Endothelial cell of umbilical vein (primary cell): ENCODE data around the gene GFI1B. TPM values are rescaled to one million over a fixed set of nuclear protein-coding genes. Genes with fewer than 3 reads are reported as not detected.

Source experiments
- BruUV-seq: library from RNA; stranded (reverse); fragments of 400-500 nt; replicated peaks from 2 replicates; lab custom pipeline; 2021; lab: Mats Ljungman, UMichigan
- CTCF ChIA-PET: fragments of 300-600, 350-600 bp; sonication (Branson Sonifier 250); formaldehyde crosslinking; loops from one replicate; lab custom pipeline; 2021; ENCODE audit warnings: antibody characterized with exemption, inconsistent platforms; lab: Charles Lee
- POLR2A ChIA-PET: fragments of 300-600, 350-600 bp; sonication (Branson Sonifier 250); formaldehyde crosslinking; loops from one replicate; lab custom pipeline; 2021; ENCODE audit warnings: antibody characterized with exemption, inconsistent platforms; lab: Charles Lee
- DNase-seq: peaks from one replicate; pipeline ENCODE4 v3.0.0-alpha.2; 2011; ENCODE audit warnings: low read depth, low spot score
- FAIRE-seq: peaks from 2 replicates; lab custom pipeline; 2011; peaks lifted over from hg19 to GRCh38; lab: Jason Lieb, UNC
- H2AFZ ChIP-seq: 2 replicates; pipeline ENCODE4 v1.6.0; 2012; ENCODE audit warnings: low read depth, low read length, control low read depth, inconsistent platforms
- H3K27ac ChIP-seq: 2 replicates; pipeline ENCODE4 v1.5.1; 2011; ENCODE audit warnings: low read depth, mild to moderate bottlenecking, control low read depth, low read length, moderate library complexity; ENCODE audit not compliant: insufficient read depth
- H3K27me3 ChIP-seq, 2 experiments: 2 replicates each; pipeline versions ENCODE4 v1.6.0 to v1.6.1; 2011; ENCODE audit warnings: low read length in 2 of 2, mixed read lengths in 1 of 2; ENCODE audit not compliant: control insufficient read depth in 2 of 2, insufficient read depth in 2 of 2
- H3K36me3 ChIP-seq, 2 experiments: 2 replicates in 1 of 2; 3 replicates in 1 of 2; pipeline ENCODE4 v1.5.1; 2011; ENCODE audit warnings: low read length in 2 of 2, mild to moderate bottlenecking in 1 of 2, moderate library complexity in 1 of 2; ENCODE audit not compliant: control insufficient read depth in 2 of 2, insufficient read depth in 2 of 2; ENCODE audit errors: extremely low read depth in 1 of 2
- H3K4me1 ChIP-seq: 3 replicates; pipeline ENCODE4 v1.5.1; 2011; ENCODE audit warnings: mild to moderate bottlenecking, low read length; ENCODE audit not compliant: control insufficient read depth, insufficient read depth; ENCODE audit errors: extremely low read depth
- H3K4me2 ChIP-seq: 2 replicates; pipeline ENCODE4 v1.6.1; 2011; ENCODE audit warnings: low read length, control low read depth, mixed read lengths; ENCODE audit not compliant: insufficient read depth
- H3K4me3 ChIP-seq, 3 experiments: fragments of 200-600 bp in 1 of 3; sonication (generic), shearing (Covaris generic) in 1 of 3; replicated peaks in 1 of 3; 2 replicates each; pipeline ENCODE4 v1.5.1; 2011 to 2016; ENCODE audit warnings: control low read depth in 3 of 3, low read length in 3 of 3, mild to moderate bottlenecking in 2 of 3, inconsistent platforms in 1 of 3, low read depth in 1 of 3, moderate library complexity in 1 of 3; ENCODE audit not compliant: insufficient read depth in 1 of 3
- H3K79me2 ChIP-seq: 2 replicates; pipeline ENCODE4 v1.6.0; 2012; ENCODE audit warnings: low read length, inconsistent platforms; ENCODE audit not compliant: control insufficient read depth, insufficient read depth
- H3K9ac ChIP-seq: replicated peaks from 2 replicates; pipeline ENCODE3; 2011; ENCODE audit warnings: low read length, control low read depth; ENCODE audit not compliant: insufficient read depth; ENCODE audit errors: extremely low read depth
- H3K9me1 ChIP-seq: replicated peaks from 3 replicates; pipeline ENCODE4 v1.6.0; 2011; ENCODE audit warnings: mild to moderate bottlenecking, low read length; ENCODE audit not compliant: control insufficient read depth, insufficient read depth; ENCODE audit errors: extremely low read depth
- H3K9me3 ChIP-seq: replicated peaks from 2 replicates; pipeline ENCODE4 v1.5.1; 2012; ENCODE audit warnings: low read length, inconsistent platforms; ENCODE audit not compliant: control insufficient read depth, insufficient read depth
- H4K20me1 ChIP-seq: replicated peaks from 2 replicates; pipeline ENCODE3; 2011; ENCODE audit warnings: mild to moderate bottlenecking, low read length; ENCODE audit not compliant: control insufficient read depth, insufficient read depth; ENCODE audit errors: extremely low read depth
- EZH2 ChIP-seq: IDR thresholded peaks from 2 replicates; pipeline ENCODE4 v1.6.1; 2012; ENCODE audit warnings: borderline replicate concordance, low read depth, mild to moderate bottlenecking, moderate library complexity, low read length, inconsistent platforms; ENCODE audit not compliant: severe bottlenecking
- FOS ChIP-seq: IDR thresholded peaks from 2 replicates; pipeline ENCODE4 v1.6.1; 2011; ENCODE audit warnings: mild to moderate bottlenecking, low read length, moderate library complexity, borderline replicate concordance; ENCODE audit not compliant: insufficient read depth
- GATA2 ChIP-seq: IDR thresholded peaks from 2 replicates; pipeline ENCODE4 v1.7.0; 2011; ENCODE audit warnings: low read depth, mild to moderate bottlenecking, moderate library complexity, mixed read lengths, low read length; ENCODE audit not compliant: insufficient read length, insufficient read depth
- MYC ChIP-seq: IDR thresholded peaks from one replicate; pipeline ENCODE4 v1.6.1; 2011; ENCODE audit warnings: mild to moderate bottlenecking, low read depth, low read length
- POLR2AphosphoS5 ChIP-seq: IDR thresholded peaks from 2 replicates; pipeline ENCODE4 v1.6.1; 2012; ENCODE audit warnings: low read depth, mild to moderate bottlenecking, control low read depth, low read length, moderate library complexity; ENCODE audit not compliant: insufficient read depth
- dilution Hi-C: fragments of 300-500 bp; cut with MboI; formaldehyde crosslinking; loops from one replicate; pipeline ENCODE4 v1.15.0; 2019; ENCODE audit warnings: low sequenced_read_pairs; ENCODE audit not compliant: extremely low pct_ligation_motif_present
- intact Hi-C: fragments of 100-400 bp; cut with micrococcal nuclease; formaldehyde crosslinking; loops from one replicate; pipeline ENCODE4 v1.10.0; 2022
- polyA plus RNA-seq, 4 experiments: library from polyadenylated mRNA; depleted of rRNA in 3 of 4; stranded (reverse) in 3 of 4; unstranded in 1 of 4; fragments of >200 nt; gene quantifications; 2 replicates each; pipeline versions ENCODE4 v1.2.1 to v1.2.3, GENCODE V29; 2011 to 2012; ENCODE audit warnings: missing spikeins in 1 of 4
- total RNA-seq: library from RNA; stranded (reverse); gene quantifications from 2 replicates; pipeline ENCODE4 v1.2.3, GENCODE V29; 2021

Gene GFI1B
- total and polyA plus RNA-seq, 2 donors (not counting 3 experiments of a cell fraction or from before 2014, with no cell fraction given): 0.04 TPM; not detected in 1

GRCh38 chr9:133023117-133023890 lies 44.8 kb downstream of the GFI1B start:
- Histone ChIP-seq H3K27ac (no peak overlapping the region), H4K20me1 (no peaks in the 10 kb centered on the region), H2AFZ (no peak overlapping the region), H3K27me3 (no peaks in the 10 kb centered on the region), H3K4me1 (no peaks in the 10 kb centered on the region), H3K4me3 (no peak overlapping the region), H3K9me1 (no peaks in the 10 kb centered on the region), H3K4me2 (no peak overlapping the region), H3K9ac (no peak overlapping the region), H3K79me2 (no peaks in the 10 kb centered on the region), H3K9me3 (no peaks in the 10 kb centered on the region), H3K36me3 (no peaks in the 10 kb centered on the region)
- no TSS peak for BruUV-seq
- ChIA-PET CTCF (interaction anchor here (0.7 to 2.6 kb wide), 4 partner anchors 17 to 463 kb away, joined by 3 to 14 read pairs (median 6); partner anchors contain the start of gene GFI1B), POLR2A (no interaction called here)
- TF ChIP-seq POLR2AphosphoS5: no peak
- no peak for TF ChIP-seq GATA2
- TF ChIP-seq FOS: no peak
- no peak for TF ChIP-seq EZH2
- no peak for TF ChIP-seq MYC
- dilution Hi-C loops: no loop called here
- intact Hi-C loops: no loop called here
- FAIRE-seq (no peak), DNase-seq (no peak)

- ChIA-PET POLR2A (no interaction called here), CTCF (interaction anchor here (0.5 to 2.6 kb wide), 4 partner anchors 68 to 211 kb away, joined by 3 to 8 read pairs (median 3); no protein-coding TSS in a partner anchor)
- Histone ChIP-seq H4K20me1 (no peaks in the 10 kb centered on the region), H3K4me3 (no peak overlapping the region), H3K79me2 (peaks cover 6% of the 10 kb centered on the region), H3K27me3 (no peaks in the 10 kb centered on the region), H3K9ac (no peak overlapping the region), H3K9me1 (no peaks in the 10 kb centered on the region), H3K4me2 (no peak overlapping the region), H2AFZ (no peak overlapping the region), H3K36me3 (no peaks in the 10 kb centered on the region), H3K4me1 (peaks cover under 1% of the 10 kb centered on the region), H3K27ac (no peak overlapping the region), H3K9me3 (no peaks in the 10 kb centered on the region)
- intact Hi-C loops (no loop called here), dilution Hi-C loops (no loop called here)
- no TSS peak for BruUV-seq
- FAIRE-seq (no peak), DNase-seq (no peak)
- no peak for TF ChIP-seq EZH2
Observed at GRCh38 chr9:133026426-133026825, 47.9 kb downstream of the GFI1B start.
